Measurements from ENCODE around the gene CADM3. TPM values are rescaled to one million over a fixed set of nuclear protein-coding genes. Genes with fewer than 3 reads are reported as not detected.
A peak's percentile ranks its signal among the peaks of the same experiment; 100 is the strongest.

CADM3 gene
- total RNA-seq, result 10 to 100 TPM; 11.7 to 23.4 (median 18.6) TPM

GRCh38 chr1:159171254-159171687 lies at the start of gene CADM3:
Gene CADM3 (plus strand): TSS chr1:159171615. CDS start chr1:159171766, 151 bp downstream.
- Histone ChIP-seq H3K4me1 (peaks cover 0 to 29% (median 0%) of the 10 kb centered on the region in 3 donors), H3K27ac (peak within 1 kb of the TSS in 3 of 4 donors; percentile 41 to 74 (median 50)), H3K27me3 (peaks cover 63% of the 10 kb centered on the region), H3K9me3 (no peaks in the 10 kb centered on the region), H3K36me3 (no peaks in the 10 kb centered on the region), H3K4me3 (peak within 1 kb of the TSS; percentile 16 to 54)
- 0% methylated on average over 8 of the region's 29 CpGs; no CpG with 5 or more reads in 1 of the 2 donors for WGBS, 2 donors (ENCODE audit: low coverage in 1 of 2)
- TF ChIP-seq EP300 (IDR thresholded peaks at IDR 0.05) (no peak), POLR2A (IDR thresholded peaks at IDR 0.05) (no peak)
- TF ChIP-seq, protein P1, sequence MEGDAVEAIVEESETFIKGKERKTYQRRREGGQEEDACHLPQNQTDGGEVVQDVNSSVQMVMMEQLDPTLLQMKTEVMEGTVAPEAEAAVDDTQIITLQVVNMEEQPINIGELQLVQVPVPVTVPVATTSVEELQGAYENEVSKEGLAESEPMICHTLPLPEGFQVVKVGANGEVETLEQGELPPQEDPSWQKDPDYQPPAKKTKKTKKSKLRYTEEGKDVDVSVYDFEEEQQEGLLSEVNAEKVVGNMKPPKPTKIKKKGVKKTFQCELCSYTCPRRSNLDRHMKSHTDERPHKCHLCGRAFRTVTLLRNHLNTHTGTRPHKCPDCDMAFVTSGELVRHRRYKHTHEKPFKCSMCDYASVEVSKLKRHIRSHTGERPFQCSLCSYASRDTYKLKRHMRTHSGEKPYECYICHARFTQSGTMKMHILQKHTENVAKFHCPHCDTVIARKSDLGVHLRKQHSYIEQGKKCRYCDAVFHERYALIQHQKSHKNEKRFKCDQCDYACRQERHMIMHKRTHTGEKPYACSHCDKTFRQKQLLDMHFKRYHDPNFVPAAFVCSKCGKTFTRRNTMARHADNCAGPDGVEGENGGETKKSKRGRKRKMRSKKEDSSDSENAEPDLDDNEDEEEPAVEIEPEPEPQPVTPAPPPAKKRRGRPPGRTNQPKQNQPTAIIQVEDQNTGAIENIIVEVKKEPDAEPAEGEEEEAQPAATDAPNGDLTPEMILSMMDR (IDR thresholded peaks at IDR 0.05), result no peak
- peak; percentile 37 for ATAC-seq

- Histone ChIP-seq H3K4me3 (no peak overlapping the region), H3K4me1 (no peaks in the 10 kb centered on the region), H3K27me3 (peaks cover 11% of the 10 kb centered on the region), H3K27ac (no peak overlapping the region), H3K9me3 (peaks cover 0 to 5% (median 0%) of the 10 kb centered on the region in 3 donors), H3K36me3 (no peaks in the 10 kb centered on the region)
- no peak for ATAC-seq
- WGBS, 2 donors (ENCODE audit: low coverage in 1 of 2), result 27 to 33% methylated on average over 1 to 2 of the region's 2 CpGs
- TF ChIP-seq POLR2A (IDR thresholded peaks at IDR 0.05) (no peak), POLR2AphosphoS5 (IDR thresholded peaks at IDR 0.05) (no peak)
- TF ChIP-seq, protein P1 (IDR thresholded peaks at IDR 0.05), result no peak
Measured at GRCh38 chr1:159122005-159122621, 49.3 kb upstream of the CADM3 start.

- Histone ChIP-seq H3K36me3 (no peaks in the 10 kb centered on the region), H3K27ac (no peak overlapping the region), H3K4me3 (no peak overlapping the region), H3K4me1 (no peaks in the 10 kb centered on the region), H3K9me3 (peaks cover 0 to 5% (median 0%) of the 10 kb centered on the region in 3 donors), H3K27me3 (peaks cover 11% of the 10 kb centered on the region)
- TF ChIP-seq POLR2A (IDR thresholded peaks at IDR 0.05) (no peak), POLR2AphosphoS5 (IDR thresholded peaks at IDR 0.05) (no peak), EP300 (IDR thresholded peaks at IDR 0.05) (no peak)
- TF ChIP-seq, protein P1 (IDR thresholded peaks at IDR 0.05), result no peak
- 66 to 83% methylated on average over 1 to 5 of the region's 5 CpGs for WGBS, 2 donors (ENCODE audit: low coverage in 1 of 2)
- no peak for ATAC-seq
Measured at GRCh38 chr1:159123587-159123986, 47.8 kb upstream of the CADM3 start.

- H3K4me1 ChIP-seq, result no peaks in the 10 kb centered on the region
- no peak overlapping the region for H3K27ac ChIP-seq
- ATAC-seq, result no peak
- no peaks in the 10 kb centered on the region for H3K9me3 ChIP-seq
- no peak overlapping the region for H3K4me3 ChIP-seq
- TF ChIP-seq, protein P1 (IDR thresholded peaks at IDR 0.05), result peak; percentile 54 to 73 (median 62)
- TF ChIP-seq POLR2AphosphoS5 (IDR thresholded peaks at IDR 0.05), result no peak
- 54 to 61% methylated on average over 12 of the region's 12 CpGs for WGBS, 2 donors (ENCODE audit: low coverage in 1 of 2)
- H3K27me3 ChIP-seq, result peaks cover 3% of the 10 kb centered on the region
- no peaks in the 10 kb centered on the region for H3K36me3 ChIP-seq
Measured at GRCh38 chr1:159132271-159132881, 39.0 kb upstream of the CADM3 start.

DNA sequence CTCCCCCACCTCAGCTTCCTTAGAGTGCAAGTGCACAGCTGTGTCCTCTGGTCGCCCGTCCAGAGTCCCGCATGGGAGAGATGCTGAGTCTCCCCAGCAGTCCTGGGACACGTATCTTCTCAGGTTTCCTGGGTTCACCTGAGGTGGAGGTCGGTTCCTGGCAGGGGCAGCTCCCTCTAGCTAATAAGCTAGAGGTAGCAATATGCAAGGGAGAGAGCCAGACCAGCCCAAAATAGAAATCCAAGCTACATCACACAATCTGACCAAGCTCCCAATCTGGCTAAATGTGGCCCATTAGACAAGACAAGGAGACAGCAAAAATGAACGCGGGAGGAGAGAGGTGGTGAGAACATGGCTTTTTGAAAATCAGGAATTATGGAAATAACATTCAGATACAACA lies 30.9 kb upstream of the CADM3 start:
- ATAC-seq, result no peak
- peaks cover 40% of the 10 kb centered on the region for H3K27me3 ChIP-seq
- TF ChIP-seq, protein P1 (IDR thresholded peaks at IDR 0.05), result no peak
- no peak for TF ChIP-seq POLR2A (IDR thresholded peaks at IDR 0.05)
- TF ChIP-seq POLR2AphosphoS5 (IDR thresholded peaks at IDR 0.05), result no peak
- no peak for TF ChIP-seq EP300 (IDR thresholded peaks at IDR 0.05)
- H3K9me3 ChIP-seq, result no peaks in the 10 kb centered on the region
- no peak overlapping the region for H3K27ac ChIP-seq
- no peaks in the 10 kb centered on the region for H3K36me3 ChIP-seq
- no peak overlapping the region for H3K4me3 ChIP-seq
- 37 to 62% methylated on average over 5 to 6 of the region's 7 CpGs for WGBS, 2 donors (ENCODE audit: low coverage in 1 of 2)
- no peaks in the 10 kb centered on the region for H3K4me1 ChIP-seq
